Fibroblast of skin of left biceps (primary cell): ENCODE results near the gene RGS18.
A peak's percentile ranks its signal among the peaks of the same experiment; 100 is the strongest.
"Not testable (repeated sequence)": the region's sequence is repeated elsewhere in the genome, so short reads cannot be mapped to it uniquely, and the experiment has no call there.

Source experiments
- DNase-seq, 2 experiments: peaks; one replicate each; pipeline ENCODE4 v3.0.0-alpha.2; 2013; ENCODE audit warnings: low read depth in 2 of 2

Gene RGS18

GRCh38 chr1:192167011-192167410 lies 8.7 kb downstream of the RGS18 start:
- no peak for DNase-seq

- DNase-seq: no peak
Measured at GRCh38 chr1:192167911-192168700, 9.8 kb downstream of the RGS18 start.

DNA sequence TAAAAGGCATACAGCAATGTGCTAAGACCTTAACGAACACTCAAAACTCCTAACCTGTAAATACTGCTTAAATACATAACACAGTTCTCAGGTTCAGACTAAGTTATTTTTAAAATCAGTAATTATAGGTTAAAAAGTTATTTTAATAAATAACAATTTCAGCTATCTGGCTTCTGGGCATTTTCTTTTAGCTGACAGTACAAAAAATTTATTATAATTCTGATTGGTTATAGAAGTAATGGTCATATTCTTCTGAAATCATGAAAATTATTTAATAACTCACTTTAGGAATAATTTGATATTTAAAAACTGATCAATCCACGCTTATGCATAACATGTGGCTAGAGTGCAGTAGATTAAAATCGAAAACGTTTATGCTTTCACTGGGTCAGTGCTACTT lies 10.7 kb downstream of the RGS18 start:
- no peak for DNase-seq

DNA sequence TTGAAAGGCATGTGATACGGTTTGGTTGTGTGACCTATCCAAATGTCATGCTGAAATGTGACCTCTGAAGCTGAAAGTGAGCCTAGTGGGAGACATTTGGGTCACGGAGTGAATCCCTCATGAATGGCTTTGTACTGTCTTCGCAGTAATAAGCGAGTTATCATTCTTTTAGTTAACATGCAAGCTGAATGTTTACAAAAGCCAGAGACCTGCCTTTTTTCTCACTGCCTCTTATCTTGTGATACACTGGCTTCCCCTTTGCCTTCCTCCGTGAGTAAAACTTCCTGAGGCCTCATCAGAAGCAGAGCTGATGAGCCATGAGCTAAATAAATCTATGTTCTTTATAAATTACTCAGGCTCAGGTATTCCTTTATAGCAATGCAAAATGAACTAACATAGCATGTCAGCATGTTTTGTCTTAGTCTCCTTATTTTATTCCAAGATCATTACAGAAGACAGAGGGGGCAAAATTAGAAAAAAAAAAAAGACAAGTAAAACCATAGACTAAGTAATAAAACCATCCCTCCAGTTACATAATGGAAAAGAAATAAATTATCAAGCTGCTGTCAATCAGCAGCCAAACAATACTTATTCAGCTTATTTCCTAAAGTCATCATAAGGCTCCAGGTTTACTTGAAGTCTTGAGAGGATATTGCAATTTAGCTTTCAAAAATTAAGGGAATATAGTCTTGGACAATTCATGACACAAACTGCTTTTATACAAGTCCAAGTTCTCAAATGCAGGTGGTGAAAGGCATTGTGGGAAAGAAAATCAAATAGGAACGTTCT lies 12.1 kb downstream of the RGS18 start:
- DNase-seq: no peak

DNA sequence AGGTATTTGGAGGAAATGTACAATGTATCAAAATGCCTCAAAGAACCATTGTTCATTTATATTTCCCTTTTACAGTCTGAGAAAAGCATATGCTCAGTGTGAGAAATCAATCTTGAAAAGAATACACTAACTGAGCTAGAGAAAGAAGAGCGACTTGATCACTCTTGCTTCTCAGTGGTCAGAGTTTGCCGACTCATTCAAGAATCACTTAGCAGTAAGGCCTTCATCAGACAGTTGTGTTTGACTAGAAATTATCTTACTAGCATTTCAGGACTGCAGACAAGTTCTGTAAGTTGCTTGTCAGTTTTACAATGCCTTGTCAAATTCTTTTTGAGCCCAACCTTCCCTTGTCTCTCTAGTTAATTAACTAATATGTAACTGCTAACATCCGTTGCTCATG lies 12.9 kb downstream of the RGS18 start:
- DNase-seq: no peak

GRCh38 chr1:192175971-192176370 lies 17.7 kb downstream of the RGS18 start:
- DNase-seq: no peak

DNA sequence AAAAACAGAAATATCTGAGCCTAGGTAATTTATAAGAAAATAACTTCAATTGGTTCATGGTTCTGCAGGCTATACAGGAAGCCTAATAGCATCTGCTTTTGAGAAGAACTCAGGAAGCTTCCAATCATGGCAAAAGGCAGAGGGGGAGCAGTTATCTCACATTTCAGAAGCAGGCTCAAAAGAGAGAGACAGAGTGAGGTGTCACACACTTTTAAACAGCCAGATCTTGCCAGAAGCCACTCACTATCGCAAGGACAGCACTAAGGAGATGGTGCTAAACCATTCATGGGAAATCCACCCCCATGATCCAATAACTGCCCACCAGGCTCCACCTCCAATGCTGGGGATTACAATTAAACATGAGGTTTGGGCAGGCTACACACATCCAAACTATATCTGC lies 25.5 kb downstream of the RGS18 start:
- DNase-seq: no peak

- DNase-seq: no peak
Measured at GRCh38 chr1:192186197-192186596, 27.9 kb downstream of the RGS18 start.

GRCh38 chr1:192190066-192190465 lies 31.8 kb downstream of the RGS18 start:
- DNase-seq: no peak

DNA sequence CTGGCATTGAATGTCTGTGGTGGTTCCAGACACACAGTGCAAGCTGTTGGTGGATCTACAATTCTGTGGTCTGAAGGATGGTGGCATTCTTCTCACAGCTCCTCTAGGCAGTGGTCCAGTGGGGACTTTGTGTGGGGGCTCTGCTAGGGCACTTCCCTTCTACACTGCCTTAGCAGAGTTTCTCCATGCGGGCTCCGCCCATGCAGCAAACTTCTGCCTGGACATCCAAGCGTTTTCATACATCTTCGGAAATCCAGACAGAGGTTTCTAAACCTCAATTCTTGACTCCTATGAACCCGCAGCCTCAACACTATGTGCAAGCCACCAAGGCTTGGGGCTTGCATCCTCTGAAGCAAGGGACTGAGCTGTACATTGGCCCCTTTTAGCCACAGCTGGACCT lies 43.0 kb downstream of the RGS18 start:
- no peak for DNase-seq

GRCh38 chr1:192224396-192224795 lies 66.1 kb downstream of the RGS18 start:
- DNase-seq: no peak

GRCh38 chr1:192224846-192225245 lies 66.6 kb downstream of the RGS18 start:
- DNase-seq: no peak

DNA sequence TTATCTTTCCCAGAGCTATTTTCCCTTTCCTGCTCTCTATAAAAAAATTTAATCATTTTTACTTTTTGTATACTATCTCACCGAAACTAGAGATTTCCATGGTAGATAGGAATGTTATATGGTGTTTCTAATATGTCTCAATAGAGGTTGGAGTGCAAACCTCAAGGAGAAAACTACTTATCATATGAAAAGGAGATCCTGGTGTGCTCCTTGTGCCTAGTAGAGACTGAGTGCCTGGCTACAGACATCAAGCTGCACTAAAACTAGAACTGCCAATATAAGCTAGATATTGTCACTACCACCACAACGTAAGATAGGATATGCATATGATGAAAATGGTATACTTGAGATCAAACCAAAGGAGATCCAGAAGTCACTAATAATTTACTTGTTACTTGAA lies 67.0 kb downstream of the RGS18 start:
- no peak for DNase-seq

DNA sequence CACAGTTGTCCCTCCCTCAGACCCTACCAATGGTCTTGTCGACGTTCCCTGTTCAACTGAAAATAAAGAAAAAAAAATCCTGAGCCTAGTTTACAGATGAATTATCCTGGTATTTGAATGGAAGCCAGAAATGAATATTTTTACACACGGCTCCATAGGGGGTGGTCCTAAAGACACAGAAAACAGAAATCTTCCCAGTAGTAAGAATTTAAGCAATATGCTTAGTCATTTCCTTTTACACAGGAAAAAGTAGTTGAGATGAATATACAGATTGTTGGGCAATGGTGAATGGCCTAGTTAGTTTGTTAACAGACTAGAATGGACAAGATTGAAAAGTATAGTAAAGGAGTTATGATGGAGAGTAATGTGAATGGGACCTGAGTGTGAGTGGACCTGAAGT lies 67.4 kb downstream of the RGS18 start:
- peak; percentile 57 to 61 for DNase-seq

DNA sequence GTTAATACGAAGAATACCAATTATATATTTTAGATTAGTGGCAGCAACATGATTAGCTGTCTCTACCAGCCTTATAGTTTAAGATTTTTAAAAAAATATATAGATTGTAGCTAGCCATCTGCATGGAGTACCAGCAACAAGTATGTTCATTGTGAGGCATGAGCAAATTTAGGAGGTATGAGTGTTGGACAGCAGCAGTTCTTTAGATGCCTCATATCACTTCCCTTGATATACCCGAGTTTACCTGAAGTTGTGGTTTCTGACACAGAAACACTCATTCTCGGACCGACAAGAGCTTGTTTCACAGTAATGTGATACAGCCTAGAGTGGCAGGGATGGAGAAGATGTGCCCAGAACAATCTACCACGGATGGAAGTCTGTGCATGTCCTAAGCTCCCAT lies 69.1 kb downstream of the RGS18 start:
- no peak for DNase-seq

DNA sequence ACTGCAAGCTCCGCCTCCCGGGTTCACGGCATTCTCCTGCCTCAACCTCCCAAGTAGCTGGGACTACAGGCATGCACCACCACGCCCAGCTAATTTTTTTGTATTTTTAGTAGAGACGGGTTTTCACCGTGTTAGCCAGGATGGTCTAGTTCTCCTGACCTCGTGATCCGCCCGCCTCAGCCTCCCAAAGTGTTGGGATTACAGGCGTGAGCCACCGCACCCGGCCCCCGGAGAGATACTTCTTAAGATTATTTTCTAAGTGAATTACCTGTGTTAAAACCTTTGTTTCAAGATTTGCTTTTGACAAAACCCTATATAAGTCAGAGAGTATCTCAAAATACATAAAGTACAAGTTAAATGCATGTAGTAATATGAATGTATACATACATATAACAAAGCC lies 69.7 kb downstream of the RGS18 start:
- DNase-seq: not testable (repeated sequence)

DNA sequence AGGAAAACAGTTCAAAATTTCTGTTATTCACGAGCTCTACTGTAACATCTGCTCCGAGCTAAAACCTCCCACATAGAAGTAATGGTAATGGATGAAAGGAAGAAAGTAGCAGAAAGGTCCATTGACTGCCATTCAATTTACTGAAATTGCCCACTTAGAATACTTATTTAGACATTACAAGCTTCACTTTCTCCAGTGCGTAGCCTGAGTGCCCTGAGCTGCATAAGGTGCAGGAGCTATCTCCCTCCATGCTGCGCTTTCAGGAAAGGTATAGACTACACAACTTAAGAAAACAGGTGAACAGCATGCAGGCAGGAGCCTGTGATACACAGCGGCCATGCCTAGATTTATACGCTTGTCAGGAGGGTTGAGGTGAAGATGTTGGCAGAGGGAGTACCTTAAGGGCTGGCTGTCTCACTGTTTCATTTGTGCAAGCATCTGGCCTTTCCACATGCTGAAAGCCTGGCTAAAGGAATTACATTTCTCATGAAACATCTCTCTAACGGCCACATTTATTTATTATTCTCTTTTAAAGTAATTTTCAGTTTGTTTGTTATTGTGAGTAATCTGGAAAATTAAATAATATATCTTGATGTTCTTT lies 74.7 kb downstream of the RGS18 start:
- DNase-seq: no peak

GRCh38 chr1:192235127-192235526 lies 76.9 kb downstream of the RGS18 start:
- no peak for DNase-seq
